ENCODE measurements around the gene CD2BP2. TPM values are rescaled to one million over a fixed set of nuclear protein-coding genes. Genes with fewer than 3 reads are reported as not detected.

CD2BP2 gene
- total RNA-seq, 4 donors from 2014 or later: 43.1 to 68.1 (median 54.3) TPM

DNA sequence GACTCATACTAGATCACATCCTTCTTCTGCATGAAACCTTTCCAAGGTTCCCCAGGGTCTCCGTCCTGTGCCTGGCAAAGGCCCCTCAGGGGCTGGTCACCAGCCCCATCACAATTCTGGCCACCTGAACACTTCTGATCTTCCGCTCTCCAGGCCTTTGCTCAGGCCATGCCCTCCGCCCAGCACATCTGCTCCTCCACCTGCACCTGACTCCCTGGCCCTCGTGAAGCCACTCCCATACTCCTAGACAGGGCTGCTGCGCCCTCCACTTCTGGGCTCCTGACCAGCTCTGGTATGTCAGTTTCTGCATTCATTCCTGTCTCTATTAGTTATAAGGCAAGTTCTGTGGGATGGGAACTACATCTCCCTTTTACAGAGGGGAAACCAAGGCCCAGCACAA is 17.6 kb upstream of the CD2BP2 start:
- no peak overlapping the region for H3K27ac ChIP-seq
- WGBS, 2 donors (ENCODE audit: low coverage in 1 of 2): 86 to 87% methylated on average over 1 to 5 of the region's 5 CpGs
- peaks cover 0 to 40% (median 15%) of the 10 kb centered on the region in 3 donors for H3K4me1 ChIP-seq
- no peaks in the 10 kb centered on the region for H3K27me3 ChIP-seq
- no peak overlapping the region for H3K4me3 ChIP-seq
- no peak for ATAC-seq
- H3K36me3 ChIP-seq: no peaks in the 10 kb centered on the region
- TF ChIP-seq CTCF (IDR thresholded peaks at IDR 0.05): no peak
- no peak for TF ChIP-seq POLR2A (IDR thresholded peaks at IDR 0.05)
- no peak for TF ChIP-seq EP300 (IDR thresholded peaks at IDR 0.05)
- no peaks in the 10 kb centered on the region for H3K9me3 ChIP-seq

- Histone ChIP-seq H3K36me3 (no peaks in the 10 kb centered on the region), H3K27ac (peak overlapping the region in 2 of 4 donors; percentile 86 to 91), H3K9me3 (no peaks in the 10 kb centered on the region), H3K4me1 (peaks cover 0 to 40% (median 20%) of the 10 kb centered on the region in 3 donors), H3K4me3 (no peak overlapping the region), H3K27me3 (no peaks in the 10 kb centered on the region)
- ATAC-seq: no peak
- WGBS, 2 donors (ENCODE audit: low coverage in 1 of 2): 66% methylated on average over 6 of the region's 6 CpGs; no CpG with 5 or more reads in 1 of the 2 donors
- TF ChIP-seq POLR2AphosphoS5 (IDR thresholded peaks at IDR 0.05): no peak
- no peak for TF ChIP-seq EP300 (IDR thresholded peaks at IDR 0.05)
- no peak for TF ChIP-seq POLR2A (IDR thresholded peaks at IDR 0.05)
- TF ChIP-seq CTCF (IDR thresholded peaks at IDR 0.05): no peak
These were observed 17.1 kb upstream of the CD2BP2 start for GRCh38 chr16:30372038-30372712.

- WGBS, 2 donors (ENCODE audit: low coverage in 1 of 2): 16 to 39% methylated on average over 3 to 6 of the region's 11 CpGs
- peaks cover 0 to 1% of the 10 kb centered on the region in 2 donors for H3K36me3 ChIP-seq
- TF ChIP-seq POLR2A (IDR thresholded peaks at IDR 0.05): peak in 1 of 2 donors; percentile 21
- TF ChIP-seq POLR2AphosphoS5 (IDR thresholded peaks at IDR 0.05): no peak
- peak in 1 of 4 experiments; percentile 16 for TF ChIP-seq CTCF (IDR thresholded peaks at IDR 0.05)
- peak overlapping the region; percentile 70 to 96 (median 88) for H3K27ac ChIP-seq
- H3K4me1 ChIP-seq: peaks cover 0 to 40% (median 21%) of the 10 kb centered on the region in 3 donors
- no peak for ATAC-seq
- peak overlapping the region; percentile 42 to 53 for H3K4me3 ChIP-seq
- H3K27me3 ChIP-seq: no peaks in the 10 kb centered on the region
- no peaks in the 10 kb centered on the region for H3K9me3 ChIP-seq
These were observed 16.2 kb upstream of the CD2BP2 start for GRCh38 chr16:30371248-30371816.

DNA sequence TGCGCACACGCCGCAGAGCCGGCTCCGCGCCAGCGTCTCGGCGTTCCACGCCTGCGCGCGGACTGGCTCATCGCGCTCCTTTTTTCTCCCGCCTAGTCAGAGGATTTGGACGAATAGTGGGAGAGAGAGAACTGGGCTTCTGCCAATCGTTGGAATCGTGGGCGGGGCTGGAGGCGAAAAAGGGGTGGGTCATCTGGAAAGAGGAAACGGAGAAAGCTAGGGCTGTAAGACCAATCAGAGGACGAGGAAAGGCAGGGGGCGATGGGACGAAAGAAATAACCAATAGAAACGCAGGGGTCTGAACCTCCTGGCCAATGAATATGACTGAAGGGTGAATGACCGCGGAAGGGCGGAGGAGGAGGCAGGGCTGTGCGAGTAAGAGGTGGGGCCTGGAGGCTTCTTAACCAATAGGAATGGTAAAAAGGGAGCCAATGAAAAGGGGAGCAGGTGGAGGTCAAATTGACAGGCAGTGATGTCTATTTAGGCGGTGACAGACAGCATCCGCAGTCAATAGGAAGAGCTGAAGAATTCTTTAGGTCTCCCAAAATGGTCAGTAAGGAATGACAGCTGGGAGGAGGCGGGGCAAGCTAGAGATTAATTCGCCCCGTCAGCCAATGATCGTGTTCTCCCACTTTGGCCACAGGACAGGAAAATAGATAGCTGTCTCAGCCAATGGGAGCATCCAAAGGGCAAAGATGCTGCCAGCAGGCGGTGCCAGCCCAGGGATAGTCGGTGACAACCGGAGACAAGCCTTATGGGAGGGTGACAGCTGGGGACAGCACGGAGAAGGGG is 15.5 kb upstream of the CD2BP2 start, which contains the start of gene TBC1D10B:
Gene TBC1D10B (minus strand): TSS at position 39 of the 792 bp plus-strand sequence. CDS start 311 bp downstream, outside the sequence.
- H3K4me3 ChIP-seq: peak within 1 kb of the TSS; percentile 92 to 97
- ATAC-seq: peak; percentile 94
- TF ChIP-seq CTCF (IDR thresholded peaks at IDR 0.05): peak in 2 of 4 experiments; percentile 20 to 35
- TF ChIP-seq POLR2AphosphoS5 (IDR thresholded peaks at IDR 0.05): peak; percentile 53
- TF ChIP-seq EP300 (IDR thresholded peaks at IDR 0.05): no peak
- peaks cover 0 to 8% of the 10 kb centered on the region in 2 donors for H3K36me3 ChIP-seq
- H3K27ac ChIP-seq: peak within 1 kb of the TSS; percentile 70 to 97 (median 92)
- no peaks in the 10 kb centered on the region for H3K27me3 ChIP-seq
- no peaks in the 10 kb centered on the region for H3K9me3 ChIP-seq
- peaks cover 0 to 46% (median 21%) of the 10 kb centered on the region in 3 donors for H3K4me1 ChIP-seq
- WGBS, 2 donors (ENCODE audit: low coverage in 1 of 2): 0 to 1% methylated on average over 11 to 16 of the region's 40 CpGs
